Measurements from ENCODE around the gene WWC2. TPM values are rescaled to one million over a fixed set of nuclear protein-coding genes. Genes with fewer than 3 reads are reported as not detected.

WWC2 gene
- total and polyA plus RNA-seq, 12 donors: 6.0 to 37.4 (median 31.2) TPM

GRCh38 chr4:183082053-183082452 lies 17.0 kb upstream of the WWC2 start:
- no peak for TF ChIP-seq CTCF (IDR thresholded peaks at IDR 0.05)
- DNase-seq (no peak), ATAC-seq (no peak)
- Histone ChIP-seq H3K9me3 (no peaks in the 10 kb centered on the region), H3K4me1 (peaks cover 0 to 3% (median 0%) of the 10 kb centered on the region in 9 donors), H3K4me3 (no peak overlapping the region), H3K27me3 (no peaks in the 10 kb centered on the region), H3K36me3 (no peaks in the 10 kb centered on the region), H3K27ac (no peak overlapping the region)
- intact Hi-C loops (cut with DNase I): no loop called here
- WGBS, 2 donors: 92 to 94% methylated on average over 3 of the region's 3 CpGs

GRCh38 chr4:183094393-183095198 lies 4.5 kb upstream of the WWC2 start:
- no peak for DNase-seq
- intact Hi-C loops (cut with DNase I): loop anchor here in 3 of 10 donors (5.0 kb wide), 3 partner anchors 48 to 413 kb away; partner anchors contain the start of gene ING2 (in 1 of the 3)
- ATAC-seq: no peak
- no peaks in the 10 kb centered on the region for H3K36me3 ChIP-seq
- peaks cover 0 to 37% (median 0%) of the 10 kb centered on the region in 7 donors for H3K27me3 ChIP-seq
- TF ChIP-seq CTCF (IDR thresholded peaks at IDR 0.05): no peak
- no peak overlapping the region for H3K27ac ChIP-seq
- no peaks in the 10 kb centered on the region for H3K9me3 ChIP-seq
- 75 to 81% methylated on average over 6 of the region's 6 CpGs for WGBS, 2 donors
- no peak overlapping the region for H3K4me3 ChIP-seq
- peaks cover 0 to 10% (median 9%) of the 10 kb centered on the region in 9 donors for H3K4me1 ChIP-seq

- ATAC-seq (no peak), DNase-seq (no peak)
- Histone ChIP-seq H3K27me3 (peaks cover 0 to 42% (median 0%) of the 10 kb centered on the region in 7 donors), H3K27ac (no peak overlapping the region), H3K36me3 (no peaks in the 10 kb centered on the region), H3K9me3 (no peaks in the 10 kb centered on the region), H3K4me1 (peaks cover 0 to 14% (median 12%) of the 10 kb centered on the region in 9 donors), H3K4me3 (no peak overlapping the region)
- intact Hi-C loops (cut with DNase I): loop anchor here in 3 of 10 donors (5.0 kb wide), 3 partner anchors 47 to 412 kb away; partner anchors contain the start of gene ING2 (in 1 of the 3)
- no peak for TF ChIP-seq CTCF (IDR thresholded peaks at IDR 0.05)
- WGBS, 2 donors: 78 to 80% methylated on average over 1 of the region's 1 CpG
Measured at GRCh38 chr4:183095199-183095512, 3.9 kb upstream of the WWC2 start.

GRCh38 chr4:183096276-183096965 lies 2.6 kb upstream of the WWC2 start:
- WGBS, 2 donors: 94 to 96% methylated on average over 15 of the region's 15 CpGs
- no peak for TF ChIP-seq CTCF (IDR thresholded peaks at IDR 0.05)
- no peak for ATAC-seq
- peaks cover 0 to 55% (median 0%) of the 10 kb centered on the region in 7 donors for H3K27me3 ChIP-seq
- H3K36me3 ChIP-seq: no peaks in the 10 kb centered on the region
- DNase-seq: no peak
- peaks cover 0 to 27% (median 22%) of the 10 kb centered on the region in 9 donors for H3K4me1 ChIP-seq
- intact Hi-C loops (cut with DNase I): loop anchor here in 3 of 10 donors (5.0 kb wide), 3 partner anchors 46 to 411 kb away; partner anchors contain the start of gene ING2 (in 1 of the 3)
- H3K27ac ChIP-seq: no peak overlapping the region
- no peaks in the 10 kb centered on the region for H3K9me3 ChIP-seq
- H3K4me3 ChIP-seq: no peak overlapping the region
